Nephron progenitor cell (in vitro differentiated cells): ENCODE data around the gene NYNRIN.

Source experiments
- DNase-seq: peaks from one replicate; pipeline ENCODE4 v3.0.0; 2021
- H3K27ac Mint-ChIP-seq: 2 replicates; pipeline ENCODE4 v1.8.0; 2021; ENCODE audit warnings: mild to moderate bottlenecking, moderate library complexity, mixed read lengths
- H3K27me3 Mint-ChIP-seq: 2 replicates; pipeline ENCODE4 v1.8.0; 2021; ENCODE audit warnings: mild to moderate bottlenecking, low read depth, mixed read lengths; ENCODE audit not compliant: poor library complexity
- H3K36me3 Mint-ChIP-seq: 2 replicates; pipeline ENCODE4 v1.8.0; 2021; ENCODE audit warnings: low read depth, mixed read lengths
- H3K4me1 Mint-ChIP-seq: 2 replicates; pipeline ENCODE4 v1.8.0; 2021; ENCODE audit warnings: mixed read lengths
- H3K4me3 Mint-ChIP-seq: 2 replicates; pipeline ENCODE4 v1.8.0; 2021; ENCODE audit warnings: mild to moderate bottlenecking, moderate library complexity, mixed read lengths
- H3K9me3 Mint-ChIP-seq: 2 replicates; pipeline ENCODE4 v1.8.0; 2021; ENCODE audit warnings: mild to moderate bottlenecking, moderate library complexity, mixed read lengths
- TF ChIP-seq, protein P1 (sequence below): fragments of 200-600 bp; sonication (generic); IDR thresholded peaks from 2 replicates; pipeline ENCODE4 v1.5.0; 2021; ENCODE audit warnings: antibody characterized with exemption

NYNRIN gene

DNA sequence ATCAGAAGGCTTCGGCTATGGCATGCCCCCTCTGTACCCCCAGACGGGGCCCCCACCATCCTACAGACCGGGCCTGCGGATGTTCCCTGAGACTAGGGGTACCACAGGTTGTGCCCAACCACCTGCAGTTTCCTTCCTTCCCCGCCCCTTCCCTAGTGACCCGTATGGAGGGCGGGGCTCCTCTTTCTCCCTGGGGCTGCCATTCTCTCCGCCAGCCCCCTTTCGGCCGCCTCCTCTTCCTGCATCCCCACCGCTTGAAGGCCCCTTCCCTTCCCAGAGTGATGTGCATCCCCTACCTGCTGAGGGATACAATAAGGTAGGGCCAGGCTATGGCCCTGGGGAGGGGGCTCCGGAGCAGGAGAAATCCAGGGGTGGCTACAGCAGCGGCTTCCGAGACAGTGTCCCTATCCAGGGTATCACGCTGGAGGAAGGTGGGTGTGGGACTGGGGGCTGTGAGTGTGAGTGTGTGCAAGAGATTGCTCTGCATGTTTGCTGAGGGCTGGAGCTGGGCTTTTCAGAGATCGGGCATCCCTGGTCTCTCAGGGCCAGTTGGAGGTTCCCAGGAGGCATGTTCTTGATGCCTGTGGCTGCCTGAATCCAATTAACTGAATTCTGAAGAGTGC, 22.2 kb upstream of the NYNRIN start:
- peaks cover 90% of the 10 kb centered on the region for H3K4me1 Mint-ChIP-seq
- peaks cover 54% of the 10 kb centered on the region for H3K36me3 Mint-ChIP-seq
- H3K4me3 Mint-ChIP-seq: no peak overlapping the region

DNA sequence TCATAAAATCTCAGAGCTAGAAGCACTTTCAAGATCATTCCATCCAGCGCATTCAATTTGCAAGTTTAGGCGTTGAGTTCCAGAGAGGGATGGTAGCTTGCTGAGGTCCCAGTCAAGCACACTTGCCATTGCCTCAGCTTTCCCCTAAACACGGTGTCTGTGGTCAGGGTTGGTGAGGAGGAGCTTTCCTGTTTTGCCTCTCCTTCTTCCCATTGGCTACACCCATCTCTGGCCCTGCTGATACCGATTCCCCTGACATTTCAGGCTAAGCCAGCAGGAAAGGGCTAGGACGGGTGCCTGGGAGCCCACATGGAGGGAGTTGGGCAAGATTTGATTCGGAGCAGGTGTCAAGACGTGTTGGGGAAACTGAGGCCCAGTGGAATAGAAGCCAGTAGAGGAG, 21.7 kb upstream of the NYNRIN start:
- DNase-seq: no peak
- Mint-ChIP-seq H3K27me3 (no peaks in the 10 kb centered on the region), H3K36me3 (peaks cover 48% of the 10 kb centered on the region), H3K27ac (no peak overlapping the region), H3K4me1 (peaks cover 90% of the 10 kb centered on the region), H3K9me3 (no peaks in the 10 kb centered on the region), H3K4me3 (no peak overlapping the region)
- TF ChIP-seq, protein P1, sequence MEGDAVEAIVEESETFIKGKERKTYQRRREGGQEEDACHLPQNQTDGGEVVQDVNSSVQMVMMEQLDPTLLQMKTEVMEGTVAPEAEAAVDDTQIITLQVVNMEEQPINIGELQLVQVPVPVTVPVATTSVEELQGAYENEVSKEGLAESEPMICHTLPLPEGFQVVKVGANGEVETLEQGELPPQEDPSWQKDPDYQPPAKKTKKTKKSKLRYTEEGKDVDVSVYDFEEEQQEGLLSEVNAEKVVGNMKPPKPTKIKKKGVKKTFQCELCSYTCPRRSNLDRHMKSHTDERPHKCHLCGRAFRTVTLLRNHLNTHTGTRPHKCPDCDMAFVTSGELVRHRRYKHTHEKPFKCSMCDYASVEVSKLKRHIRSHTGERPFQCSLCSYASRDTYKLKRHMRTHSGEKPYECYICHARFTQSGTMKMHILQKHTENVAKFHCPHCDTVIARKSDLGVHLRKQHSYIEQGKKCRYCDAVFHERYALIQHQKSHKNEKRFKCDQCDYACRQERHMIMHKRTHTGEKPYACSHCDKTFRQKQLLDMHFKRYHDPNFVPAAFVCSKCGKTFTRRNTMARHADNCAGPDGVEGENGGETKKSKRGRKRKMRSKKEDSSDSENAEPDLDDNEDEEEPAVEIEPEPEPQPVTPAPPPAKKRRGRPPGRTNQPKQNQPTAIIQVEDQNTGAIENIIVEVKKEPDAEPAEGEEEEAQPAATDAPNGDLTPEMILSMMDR: no peak

More for the DNA sequence above, 22.2 kb upstream of the NYNRIN start:
- Mint-ChIP-seq H3K27ac (no peak overlapping the region), H3K9me3 (no peaks in the 10 kb centered on the region), H3K27me3 (no peaks in the 10 kb centered on the region)
- DNase-seq: no peak
- TF ChIP-seq, protein P1: no peak

DNA sequence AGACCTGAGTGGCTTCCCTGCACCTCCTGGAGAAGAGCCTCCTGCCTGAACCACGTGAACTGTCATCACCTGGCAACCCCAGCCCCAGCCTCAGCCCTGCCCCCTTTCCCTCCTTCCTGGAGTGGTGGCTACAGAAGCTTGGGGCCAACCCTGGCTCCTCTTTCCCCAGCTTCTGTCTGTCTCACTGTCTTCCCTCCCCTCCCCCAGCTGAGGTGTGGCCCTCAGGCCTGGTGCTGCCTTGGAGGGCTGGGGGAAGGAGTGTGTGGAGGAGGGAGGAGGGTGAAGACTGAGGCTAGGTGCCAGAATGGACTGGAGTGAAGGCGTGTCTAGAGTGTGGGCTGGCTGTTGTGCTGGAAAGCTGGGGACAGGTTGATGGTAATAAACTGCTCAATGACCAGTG, 21.1 kb upstream of the NYNRIN start:
- Mint-ChIP-seq H3K4me3 (no peak overlapping the region), H3K27me3 (no peaks in the 10 kb centered on the region), H3K27ac (peak overlapping the region; percentile 39), H3K36me3 (peaks cover 43% of the 10 kb centered on the region), H3K9me3 (no peaks in the 10 kb centered on the region), H3K4me1 (peaks cover 90% of the 10 kb centered on the region)
- TF ChIP-seq, protein P1: no peak
- no peak for DNase-seq

DNA sequence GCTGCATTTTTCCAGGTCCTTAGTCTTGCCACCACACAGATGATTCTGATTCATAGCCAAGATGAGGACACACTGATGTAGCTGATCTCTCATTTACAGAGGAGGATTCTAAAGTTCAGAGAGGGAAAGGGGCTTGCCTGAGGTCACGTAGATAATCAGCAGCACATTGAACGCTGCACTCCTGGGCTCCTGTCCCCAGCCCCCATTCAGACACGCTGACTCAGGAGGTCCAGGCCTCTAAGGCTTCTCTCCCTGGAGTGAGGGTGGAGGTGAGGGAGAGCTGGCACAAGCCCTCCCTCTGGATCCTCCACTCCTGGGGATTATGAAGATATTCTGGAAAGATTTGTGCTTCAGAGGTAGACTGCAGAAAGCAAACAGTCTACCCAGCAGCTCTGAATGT, 20.5 kb upstream of the NYNRIN start:
- TF ChIP-seq, protein P1: no peak
- Mint-ChIP-seq H3K36me3 (peaks cover 36% of the 10 kb centered on the region), H3K9me3 (no peaks in the 10 kb centered on the region), H3K27me3 (no peaks in the 10 kb centered on the region), H3K4me3 (no peak overlapping the region), H3K27ac (peak overlapping the region; percentile 92), H3K4me1 (peaks cover 87% of the 10 kb centered on the region)
- no peak for DNase-seq

DNA sequence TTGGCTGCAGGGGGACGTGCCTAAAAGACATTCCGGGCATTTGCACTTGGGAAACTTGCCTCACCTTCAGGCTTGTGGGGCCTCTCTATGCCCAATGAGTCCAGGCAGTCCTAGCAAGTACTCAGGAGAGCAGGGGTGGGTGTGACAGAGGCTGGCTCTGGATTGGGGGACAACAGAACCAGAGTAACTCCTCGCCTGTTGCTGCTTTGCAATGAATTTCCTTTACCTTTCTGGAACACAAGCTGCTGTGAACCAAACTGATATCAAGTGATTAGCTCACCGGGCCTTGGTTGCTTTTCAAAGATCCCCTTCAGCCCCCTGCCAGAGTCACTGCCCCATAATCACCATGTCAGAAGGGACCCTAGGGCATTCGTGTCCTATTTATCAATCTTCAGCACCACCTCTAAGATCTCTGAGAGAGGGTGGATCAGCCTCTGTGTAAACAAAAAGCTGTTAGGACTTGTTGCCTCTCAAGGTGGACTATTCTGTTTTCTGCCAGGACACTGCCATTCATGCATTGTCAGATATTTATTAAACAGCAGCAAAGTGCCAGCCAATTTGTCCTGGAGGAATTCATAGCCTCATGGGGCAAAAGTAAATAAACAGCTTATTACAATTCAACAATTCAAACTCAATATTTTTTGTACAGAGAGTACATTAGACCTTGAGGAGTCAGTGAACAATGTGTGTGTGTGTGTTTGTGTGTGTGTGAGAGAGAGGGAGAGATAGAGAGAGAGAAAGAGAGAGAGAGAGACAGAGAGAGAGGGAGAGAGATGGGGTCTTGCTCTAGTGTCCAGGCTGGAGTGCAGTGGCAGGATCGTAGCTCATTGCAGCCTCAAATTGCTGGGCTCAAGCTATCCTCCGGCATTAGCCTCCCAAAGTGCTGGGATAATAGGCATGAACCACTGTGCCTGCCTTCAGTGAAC, 19.6 kb upstream of the NYNRIN start:
- Mint-ChIP-seq H3K9me3 (no peaks in the 10 kb centered on the region), H3K36me3 (peaks cover 27% of the 10 kb centered on the region), H3K4me1 (peaks cover 83% of the 10 kb centered on the region), H3K27ac (peak overlapping the region; percentile 92), H3K4me3 (no peak overlapping the region), H3K27me3 (no peaks in the 10 kb centered on the region)
- DNase-seq: no peak
- TF ChIP-seq, protein P1: no peak
